Measurements from ENCODE around the gene THYN1. TPM values are rescaled to one million over a fixed set of nuclear protein-coding genes. Genes with fewer than 3 reads are reported as not detected.

The THYN1 gene
- total RNA-seq, 2 experiments from 2014 or later: 70.1 to 75.3 TPM

- Mint-ChIP-seq H3K4me1 (ENCODE audit: low read depth) (no peaks in the 10 kb centered on the region), H3K9me3 (no peaks in the 10 kb centered on the region), H3K36me3 (ENCODE audit: low read depth) (peaks cover 3% of the 10 kb centered on the region), H3K27me3 (no peaks in the 10 kb centered on the region), H3K4me3 (no peak overlapping the region), H3K27ac (no peak overlapping the region)
- intact Hi-C loops (cut with micrococcal nuclease): no loop called here
- ATAC-seq: no peak
- CTCF ChIA-PET: interaction anchor here (1.7 kb wide), 1 partner anchor 29 kb away, joined by 5 read pairs; no protein-coding TSS in a partner anchor
- DNase-seq: no peak
- POLR2A ChIA-PET: no interaction called here
- TF ChIP-seq, protein P1, sequence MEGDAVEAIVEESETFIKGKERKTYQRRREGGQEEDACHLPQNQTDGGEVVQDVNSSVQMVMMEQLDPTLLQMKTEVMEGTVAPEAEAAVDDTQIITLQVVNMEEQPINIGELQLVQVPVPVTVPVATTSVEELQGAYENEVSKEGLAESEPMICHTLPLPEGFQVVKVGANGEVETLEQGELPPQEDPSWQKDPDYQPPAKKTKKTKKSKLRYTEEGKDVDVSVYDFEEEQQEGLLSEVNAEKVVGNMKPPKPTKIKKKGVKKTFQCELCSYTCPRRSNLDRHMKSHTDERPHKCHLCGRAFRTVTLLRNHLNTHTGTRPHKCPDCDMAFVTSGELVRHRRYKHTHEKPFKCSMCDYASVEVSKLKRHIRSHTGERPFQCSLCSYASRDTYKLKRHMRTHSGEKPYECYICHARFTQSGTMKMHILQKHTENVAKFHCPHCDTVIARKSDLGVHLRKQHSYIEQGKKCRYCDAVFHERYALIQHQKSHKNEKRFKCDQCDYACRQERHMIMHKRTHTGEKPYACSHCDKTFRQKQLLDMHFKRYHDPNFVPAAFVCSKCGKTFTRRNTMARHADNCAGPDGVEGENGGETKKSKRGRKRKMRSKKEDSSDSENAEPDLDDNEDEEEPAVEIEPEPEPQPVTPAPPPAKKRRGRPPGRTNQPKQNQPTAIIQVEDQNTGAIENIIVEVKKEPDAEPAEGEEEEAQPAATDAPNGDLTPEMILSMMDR (IDR thresholded peaks at IDR 0.05): no peak
Measured at GRCh38 chr11:134291196-134291595, 38.0 kb upstream of the THYN1 start.

GRCh38 chr11:134290646-134291045 is 37.5 kb upstream of the THYN1 start:
- CTCF ChIA-PET: interaction anchor here (1.7 kb wide), 1 partner anchor 29 kb away, joined by 5 read pairs; no protein-coding TSS in a partner anchor
- POLR2A ChIA-PET: no interaction called here

GRCh38 chr11:134289789-134290188 is 36.6 kb upstream of the THYN1 start:
- Mint-ChIP-seq H3K4me3 (no peak overlapping the region), H3K9me3 (no peaks in the 10 kb centered on the region), H3K27ac (no peak overlapping the region), H3K36me3 (ENCODE audit: low read depth) (peaks cover 3% of the 10 kb centered on the region), H3K27me3 (no peaks in the 10 kb centered on the region), H3K4me1 (ENCODE audit: low read depth) (no peaks in the 10 kb centered on the region)
- ChIA-PET CTCF (interaction anchor here (1.7 kb wide), 1 partner anchor 28 kb away, joined by 5 read pairs; no protein-coding TSS in a partner anchor), POLR2A (interaction anchor here (0.6 kb wide), 1 partner anchor 137 kb away, joined by 3 read pairs; no protein-coding TSS in a partner anchor)
- TF ChIP-seq, protein P1 (IDR thresholded peaks at IDR 0.05): no peak
- DNase-seq (no peak), ATAC-seq (no peak)
- intact Hi-C loops (cut with micrococcal nuclease): no loop called here

More at GRCh38 chr11:134290646-134291045, 37.5 kb upstream of the THYN1 start:
- no peaks in the 10 kb centered on the region for H3K9me3 Mint-ChIP-seq
- ATAC-seq (no peak), DNase-seq (no peak)
- TF ChIP-seq, protein P1 (IDR thresholded peaks at IDR 0.05): no peak
- intact Hi-C loops (cut with micrococcal nuclease): no loop called here
- peaks cover 4% of the 10 kb centered on the region for H3K36me3 Mint-ChIP-seq (ENCODE audit: low read depth)
- H3K4me3 Mint-ChIP-seq: no peak overlapping the region
- H3K27me3 Mint-ChIP-seq: no peaks in the 10 kb centered on the region
- H3K27ac Mint-ChIP-seq: no peak overlapping the region
- no peaks in the 10 kb centered on the region for H3K4me1 Mint-ChIP-seq (ENCODE audit: low read depth)

DNA sequence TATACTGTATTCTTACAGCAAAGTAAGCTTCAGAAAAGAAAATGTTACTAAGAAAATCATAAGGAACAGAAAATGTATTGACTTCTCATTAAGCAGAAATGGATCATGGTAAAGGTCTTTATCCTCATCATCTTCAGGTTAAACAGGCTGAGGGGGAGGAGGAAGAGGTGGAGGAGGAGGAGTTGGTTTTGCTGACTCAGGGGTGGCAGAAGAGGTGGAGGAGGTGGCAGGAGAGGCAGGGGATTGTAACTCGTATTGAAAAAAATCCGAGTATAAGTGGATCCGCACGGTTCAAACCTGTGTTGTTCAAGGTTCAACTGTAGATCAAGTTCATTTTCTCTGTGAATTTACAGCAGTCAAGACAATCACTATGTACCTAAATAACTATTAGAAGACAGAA is 36.0 kb upstream of the THYN1 start:
- Mint-ChIP-seq H3K27ac (no peak overlapping the region), H3K4me3 (no peak overlapping the region), H3K36me3 (ENCODE audit: low read depth) (peaks cover 4% of the 10 kb centered on the region), H3K4me1 (ENCODE audit: low read depth) (no peaks in the 10 kb centered on the region), H3K27me3 (no peaks in the 10 kb centered on the region), H3K9me3 (no peaks in the 10 kb centered on the region)
- ChIA-PET POLR2A (interaction anchor here (0.5 to 1.0 kb wide), 2 partner anchors 15 to 35 kb away, joined by 3 read pairs; no protein-coding TSS in a partner anchor), CTCF (no interaction called here)
- TF ChIP-seq, protein P1 (IDR thresholded peaks at IDR 0.05): no peak
- ATAC-seq (no peak), DNase-seq (no peak)
- intact Hi-C loops (cut with micrococcal nuclease): no loop called here

DNA sequence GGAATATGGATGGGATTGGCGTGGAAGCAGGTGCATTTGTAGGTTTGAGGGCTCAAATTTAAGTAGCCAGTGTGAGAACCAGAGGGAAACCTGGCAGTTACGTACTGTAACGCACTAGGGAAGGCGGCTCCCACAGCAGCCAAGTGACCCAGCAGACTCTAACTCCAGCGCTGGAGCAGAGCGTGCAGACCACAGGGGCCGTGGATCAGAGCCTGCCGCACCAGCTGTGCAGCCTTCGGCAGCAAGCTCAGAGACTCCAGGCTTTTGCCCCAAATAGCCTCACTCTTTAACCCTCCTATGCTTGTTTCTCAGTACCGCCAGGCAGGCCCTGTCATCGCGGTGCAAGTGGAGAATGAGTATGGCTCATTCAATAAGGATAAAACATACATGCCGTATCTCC is 35.3 kb upstream of the THYN1 start:
- H3K27me3 Mint-ChIP-seq: no peaks in the 10 kb centered on the region
- DNase-seq: no peak
- no peak overlapping the region for H3K4me3 Mint-ChIP-seq
- ChIA-PET CTCF (no interaction called here), POLR2A (interaction anchor here (1.0 to 1.3 kb wide), 2 partner anchors 13 to 14 kb away, joined by 3 read pairs; partner anchors contain the start of gene GLB1L3)
- TF ChIP-seq, protein P1 (IDR thresholded peaks at IDR 0.05): no peak
- no peaks in the 10 kb centered on the region for H3K9me3 Mint-ChIP-seq
- no peaks in the 10 kb centered on the region for H3K4me1 Mint-ChIP-seq (ENCODE audit: low read depth)
- intact Hi-C loops (cut with micrococcal nuclease): no loop called here
- H3K27ac Mint-ChIP-seq: no peak overlapping the region
- ATAC-seq: no peak
- peaks cover 6% of the 10 kb centered on the region for H3K36me3 Mint-ChIP-seq (ENCODE audit: low read depth)
